Urinary bladder (tissue), 4 donors: ENCODE measurements around the gene SPTBN5. TPM values are rescaled to one million over a fixed set of nuclear protein-coding genes. Genes with fewer than 3 reads are reported as not detected.
A peak's percentile ranks its signal among the peaks of the same experiment; 100 is the strongest.

ENCODE experiments used
- DNase-seq: peaks from one replicate; pipeline ENCODE4 v3.0.0-alpha.2; 2015; ENCODE audit errors: extremely low spot score
- H3K27ac ChIP-seq: one replicate; pipeline ENCODE4 v1.5.1; 2013; ENCODE audit warnings: low read depth, mild to moderate bottlenecking, moderate library complexity
- H3K36me3 ChIP-seq: one replicate; pipeline ENCODE4 v1.6.1; 2013; ENCODE audit warnings: mild to moderate bottlenecking, moderate library complexity; ENCODE audit not compliant: insufficient read depth
- H3K4me1 ChIP-seq: one replicate; pipeline ENCODE4 v1.6.1; 2013; ENCODE audit warnings: mild to moderate bottlenecking, moderate library complexity; ENCODE audit not compliant: insufficient read depth
- H3K4me3 ChIP-seq: one replicate; pipeline ENCODE4 v1.5.1; 2013; ENCODE audit warnings: low read depth, low read length
- WGBS: extraction: QIAGEN DNeasy Blood & Tissue Kit; methylation state at CpG from one replicate; pipeline ENCODE4 v1.1.7; 2013; 5-methylcytosine and 5-hydroxymethylcytosine counted together
- polyA plus RNA-seq: library from polyadenylated mRNA; stranded (reverse); fragments of 200-250 nt; gene quantifications from one replicate; pipeline ENCODE4 v1.2.3, GENCODE V29; 2013
- total RNA-seq: library from RNA; depleted of rRNA; stranded (reverse); fragments of >200 nt; gene quantifications from one replicate; pipeline ENCODE4 v1.2.3, GENCODE V29; 2014
- donor health status: healthy with polysubstance abuse.
- donor health status: healthy.

SPTBN5 gene
- total and polyA plus RNA-seq, 2 donors, result 1.7 to 2.0 TPM

DNA sequence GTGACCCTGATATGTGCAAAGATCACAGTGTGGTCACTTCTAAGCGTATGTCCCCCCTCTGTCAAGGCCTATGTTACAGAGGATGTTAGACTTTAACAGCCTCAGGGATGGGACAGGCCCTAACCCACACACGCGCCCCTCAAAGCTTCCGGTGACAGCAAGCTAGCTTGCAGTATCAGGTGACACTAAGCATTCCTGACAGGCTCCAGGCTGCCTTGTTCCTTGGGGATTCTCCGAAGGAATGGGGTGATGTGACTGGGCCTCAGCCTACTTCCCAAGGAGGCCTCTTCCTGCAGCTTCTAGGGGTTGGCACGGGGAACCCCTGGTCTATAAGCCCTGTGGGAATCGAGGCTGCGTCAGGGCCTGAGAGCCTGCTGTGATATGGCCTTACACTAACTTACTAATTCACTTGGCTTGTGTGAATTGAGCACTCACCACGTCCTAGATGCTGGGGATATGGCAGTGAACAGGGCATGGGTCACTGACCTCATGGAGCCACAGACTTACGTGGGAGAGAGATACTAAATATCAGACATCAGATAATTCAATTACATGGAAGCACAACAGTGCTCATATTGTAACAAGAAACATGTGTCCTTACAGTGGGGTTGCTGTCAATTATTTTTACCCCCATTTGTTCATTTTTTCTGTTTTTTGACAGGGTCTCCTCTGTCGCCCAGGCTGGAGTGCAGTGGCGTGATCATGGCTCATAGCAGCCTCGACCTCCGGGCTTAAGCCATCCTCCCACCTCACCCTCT, 11.4 kb upstream of the SPTBN5 start:
- Histone ChIP-seq H3K27ac (no peak overlapping the region), H3K4me1 (no peaks in the 10 kb centered on the region), H3K4me3 (no peak overlapping the region), H3K36me3 (no peaks in the 10 kb centered on the region)
- DNase-seq, result no peak
- 88% methylated on average over 14 of the region's 14 CpGs for WGBS

DNA sequence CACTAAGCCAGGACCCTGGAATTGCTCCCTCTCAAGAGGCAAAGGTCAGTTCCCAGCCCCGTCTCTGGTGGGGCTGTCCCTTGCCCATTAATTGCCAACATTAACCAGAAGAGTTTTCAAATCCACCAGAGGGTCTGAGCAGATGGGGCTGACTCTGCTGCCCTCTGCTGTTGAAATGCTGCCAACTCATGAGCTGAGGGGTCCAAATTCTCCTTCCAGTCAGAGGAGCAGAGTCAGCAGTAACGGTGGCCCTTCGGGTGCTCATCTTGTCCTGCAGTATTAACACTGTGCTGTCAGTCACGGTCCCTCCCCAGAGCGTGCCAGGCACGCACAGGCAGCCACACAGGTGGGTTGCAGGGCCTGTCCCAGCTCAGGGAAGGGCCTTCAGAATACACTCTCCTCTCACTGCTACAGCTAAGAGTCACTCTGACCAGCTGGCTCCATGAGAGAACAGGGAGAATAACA, 10.7 kb upstream of the SPTBN5 start:
- H3K4me1 ChIP-seq, result no peaks in the 10 kb centered on the region
- no peak overlapping the region for H3K27ac ChIP-seq
- H3K4me3 ChIP-seq, result no peak overlapping the region
- WGBS, result 18% methylated on average over 6 of the region's 6 CpGs
- no peak for DNase-seq
- H3K36me3 ChIP-seq, result no peaks in the 10 kb centered on the region

- DNase-seq, result no peak
- WGBS, result 88% methylated on average over 13 of the region's 13 CpGs
- no peaks in the 10 kb centered on the region for H3K36me3 ChIP-seq
- no peak overlapping the region for H3K27ac ChIP-seq
- no peak overlapping the region for H3K4me3 ChIP-seq
- no peaks in the 10 kb centered on the region for H3K4me1 ChIP-seq
Observed at GRCh38 chr15:41903782-41904181, 9.9 kb upstream of the SPTBN5 start.

DNA sequence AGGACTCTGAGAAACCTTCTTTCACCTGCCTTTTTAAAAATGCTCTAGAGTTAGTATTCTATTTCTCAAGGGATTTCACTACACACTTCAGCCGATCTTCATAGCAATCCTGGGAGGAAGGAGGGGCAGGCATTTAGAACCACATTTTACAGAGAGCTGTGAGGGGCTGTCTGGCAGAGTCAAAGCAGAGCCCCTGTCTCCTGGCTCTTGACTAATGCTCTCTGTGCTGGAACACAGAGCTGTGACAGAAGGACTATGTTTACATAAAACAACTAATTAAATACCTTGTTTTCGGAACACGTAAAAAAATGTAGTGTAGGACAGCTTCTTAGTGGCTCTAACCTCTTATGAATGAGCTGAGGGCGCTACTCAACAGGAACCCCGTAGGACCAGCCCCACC, 7.6 kb upstream of the SPTBN5 start:
- no peaks in the 10 kb centered on the region for H3K36me3 ChIP-seq
- no peak overlapping the region for H3K27ac ChIP-seq
- WGBS, result 74% methylated on average over 5 of the region's 5 CpGs
- no peaks in the 10 kb centered on the region for H3K4me1 ChIP-seq
- DNase-seq, result no peak
- H3K4me3 ChIP-seq, result no peak overlapping the region

DNA sequence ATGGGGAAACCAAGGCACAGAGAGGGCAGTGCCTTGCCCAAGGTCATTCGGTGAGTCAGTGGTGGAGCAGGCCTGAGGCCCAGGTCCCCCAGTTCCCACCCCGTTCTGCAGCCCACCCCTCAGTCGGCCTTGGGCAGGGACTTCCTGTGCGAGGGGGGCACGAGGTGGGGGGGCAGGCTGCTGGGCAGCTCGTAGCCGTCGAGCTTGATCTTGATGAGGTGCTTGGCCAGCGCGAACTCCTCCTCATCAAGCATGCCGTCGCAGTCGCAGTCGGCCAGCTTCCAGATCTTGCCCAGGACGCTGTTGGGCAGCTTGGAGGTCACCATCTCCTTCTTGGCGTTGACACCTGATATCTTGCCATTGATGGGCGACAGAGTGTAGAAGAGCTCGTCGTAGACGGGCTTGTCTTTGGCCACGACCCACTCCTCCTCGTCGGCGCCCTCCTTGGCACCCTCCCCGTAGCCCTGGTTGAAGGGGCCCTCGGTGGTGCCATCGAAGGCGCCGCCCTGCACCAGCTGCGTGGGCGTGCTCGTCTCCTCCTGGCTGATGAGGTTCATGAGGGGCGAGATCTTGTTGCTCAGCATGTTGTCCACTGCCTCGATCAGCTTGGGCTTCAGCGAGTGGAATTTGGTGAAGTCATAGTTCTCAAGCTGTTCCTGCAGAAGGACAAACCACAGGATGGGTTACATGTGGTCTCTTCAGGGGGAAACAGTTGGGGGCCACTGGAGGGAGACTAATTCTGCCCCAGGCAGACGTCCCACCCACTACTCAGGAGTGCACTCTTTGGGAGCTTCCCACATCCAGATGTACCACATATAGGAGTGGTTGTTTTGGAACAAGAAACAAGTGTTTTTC, 6.9 kb upstream of the SPTBN5 start:
- WGBS, result 91% methylated on average over 36 of the region's 36 CpGs
- Histone ChIP-seq H3K27ac (no peak overlapping the region), H3K36me3 (no peaks in the 10 kb centered on the region)

GRCh38 chr15:41899854-41900442, 6.1 kb upstream of the SPTBN5 start:
- Histone ChIP-seq H3K4me3 (no peak overlapping the region), H3K36me3 (no peaks in the 10 kb centered on the region), H3K4me1 (no peaks in the 10 kb centered on the region), H3K27ac (no peak overlapping the region)
- WGBS, result 76% methylated on average over 6 of the region's 6 CpGs
- no peak for DNase-seq

More for the DNA sequence above, 6.9 kb upstream of the SPTBN5 start:
- no peak overlapping the region for H3K4me3 ChIP-seq
- no peak for DNase-seq
- H3K4me1 ChIP-seq, result no peaks in the 10 kb centered on the region

DNA sequence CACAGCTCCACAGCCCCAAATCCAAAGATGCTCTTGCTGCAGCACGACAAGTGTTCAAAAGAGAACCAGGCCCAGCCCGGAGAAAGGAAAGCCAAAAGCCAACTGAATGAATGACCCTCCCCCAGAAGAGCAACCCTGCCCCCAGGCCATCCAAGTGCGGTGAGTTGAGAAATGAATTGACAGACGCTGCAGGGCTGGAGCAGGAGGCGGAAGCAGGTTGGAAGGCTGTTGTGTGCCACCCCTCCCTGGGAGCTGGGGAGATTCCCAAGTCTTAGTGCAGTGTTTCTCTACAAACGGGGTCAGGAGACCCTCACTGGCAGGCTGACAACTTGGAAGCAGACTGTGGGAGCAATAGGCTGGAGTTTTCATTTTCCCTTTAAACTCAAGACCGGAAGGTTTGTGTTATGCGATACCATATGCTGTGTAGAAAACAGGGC, 3.5 kb upstream of the SPTBN5 start:
- Histone ChIP-seq H3K36me3 (no peaks in the 10 kb centered on the region), H3K4me3 (no peak overlapping the region), H3K4me1 (no peaks in the 10 kb centered on the region), H3K27ac (no peak overlapping the region)
- 74% methylated on average over 8 of the region's 8 CpGs for WGBS
- DNase-seq, result no peak

- Histone ChIP-seq H3K4me1 (no peaks in the 10 kb centered on the region), H3K27ac (no peak overlapping the region), H3K4me3 (no peak overlapping the region), H3K36me3 (no peaks in the 10 kb centered on the region)
- WGBS, result 95% methylated on average over 6 of the region's 6 CpGs
- no peak for DNase-seq
Observed at GRCh38 chr15:41896566-41896965, 2.7 kb upstream of the SPTBN5 start.

DNA sequence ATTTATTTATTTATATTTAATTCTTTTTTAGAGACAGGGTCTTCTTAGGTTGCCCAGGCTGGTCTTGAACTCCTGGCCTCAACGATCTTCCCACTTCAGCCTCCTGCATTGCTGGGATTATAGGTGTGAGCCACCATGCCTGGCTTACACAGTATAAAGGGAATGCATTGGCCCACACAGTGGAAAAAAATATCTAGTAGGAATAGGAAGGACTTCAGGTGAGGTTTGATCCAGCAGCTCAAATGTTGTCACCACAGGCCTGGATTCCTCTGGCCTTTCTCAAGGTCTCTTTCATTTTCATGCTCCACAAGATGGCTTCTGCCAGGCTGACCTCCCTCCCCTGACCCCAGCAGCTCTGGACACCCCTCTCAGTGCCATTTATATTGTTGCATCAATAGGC, 2.1 kb upstream of the SPTBN5 start:
- Histone ChIP-seq H3K4me3 (no peak overlapping the region), H3K36me3 (no peaks in the 10 kb centered on the region), H3K4me1 (no peaks in the 10 kb centered on the region), H3K27ac (no peak overlapping the region)
- 98% methylated on average over 1 of the region's 1 CpG for WGBS
- DNase-seq, result no peak

GRCh38 chr15:41895491-41895890, 1.6 kb upstream of the SPTBN5 start:
- Histone ChIP-seq H3K4me3 (no peak overlapping the region), H3K27ac (peak overlapping the region; percentile 55), H3K36me3 (no peaks in the 10 kb centered on the region), H3K4me1 (no peaks in the 10 kb centered on the region)
- no peak for DNase-seq
- 94% methylated on average over 11 of the region's 11 CpGs for WGBS

DNA sequence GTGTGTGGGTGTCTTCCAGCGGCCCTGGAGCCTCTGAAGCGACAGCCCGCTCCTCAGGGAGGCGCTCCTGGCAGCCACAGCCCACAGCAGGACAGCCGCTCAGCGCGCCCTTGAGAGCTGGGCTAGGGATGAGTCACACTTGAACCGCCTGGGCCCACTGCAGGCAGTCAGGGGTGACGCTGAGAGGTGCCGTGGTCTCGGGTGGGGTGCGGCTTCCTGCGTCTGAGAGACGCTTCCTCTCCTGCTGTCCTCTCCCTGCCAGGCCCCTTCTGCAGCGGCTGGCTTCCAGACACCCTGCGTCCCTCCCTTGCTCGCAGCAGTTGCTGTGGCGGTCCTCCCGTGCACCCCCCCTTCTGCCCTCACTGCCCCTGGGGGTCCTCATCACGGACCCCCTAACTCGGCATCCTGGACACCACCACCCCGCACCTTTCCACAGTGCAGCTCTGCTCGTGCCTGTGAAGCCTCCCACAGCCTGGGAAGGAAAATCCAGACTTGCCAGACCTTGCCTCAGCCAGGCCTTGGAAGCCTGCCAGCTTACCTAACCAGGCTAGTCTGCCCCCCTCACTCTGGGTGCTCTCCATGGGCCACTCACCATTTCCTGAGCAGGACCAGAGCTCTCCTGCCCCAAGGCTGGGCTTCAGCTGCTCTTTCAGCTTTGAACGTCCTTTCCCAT, 1.1 kb upstream of the SPTBN5 start:
- 24% methylated on average over 24 of the region's 24 CpGs for WGBS
- Histone ChIP-seq H3K4me1 (no peaks in the 10 kb centered on the region), H3K27ac (peak overlapping the region; percentile 55), H3K4me3 (no peak overlapping the region), H3K36me3 (no peaks in the 10 kb centered on the region)
- peak; percentile 29 for DNase-seq

- H3K36me3 ChIP-seq, result no peaks in the 10 kb centered on the region
Observed at GRCh38 chr15:41894251-41894790, 468 bp upstream of the SPTBN5 start.

More at GRCh38 chr15:41894251-41894790, 468 bp upstream of the SPTBN5 start:
- Histone ChIP-seq H3K4me3 (no peak overlapping the region), H3K4me1 (no peaks in the 10 kb centered on the region), H3K27ac (peak overlapping the region; percentile 55)
- 75% methylated on average over 17 of the region's 17 CpGs for WGBS
- no peak for DNase-seq
